AG08396 (cell line): Measurements from ENCODE around the gene SPA17.

Experiments used
- DNase-seq: peaks from one replicate; pipeline ENCODE4 v3.0.0; 2012; ENCODE audit warnings: low spot score, mixed read lengths

SPA17 gene

DNA sequence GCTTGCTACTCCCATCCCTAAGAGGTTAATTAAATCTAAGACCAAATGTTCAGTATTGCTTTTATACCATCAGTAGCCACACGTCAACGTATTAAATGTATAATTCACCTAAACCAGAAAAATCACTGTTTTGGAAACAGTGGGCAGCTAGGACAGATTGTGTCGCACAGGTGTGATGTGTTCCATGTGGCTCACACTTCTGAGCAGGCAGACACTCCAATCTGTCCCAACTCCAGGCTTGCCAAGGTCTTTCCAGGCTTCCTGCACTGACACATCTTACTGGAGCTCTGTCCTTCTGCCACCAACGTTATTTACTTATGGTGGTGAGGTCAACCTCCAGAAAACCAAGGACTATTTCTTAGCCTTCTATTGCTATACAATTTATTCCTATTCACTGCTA is 11.6 kb upstream of the SPA17 start:
- DNase-seq, result no peak

DNA sequence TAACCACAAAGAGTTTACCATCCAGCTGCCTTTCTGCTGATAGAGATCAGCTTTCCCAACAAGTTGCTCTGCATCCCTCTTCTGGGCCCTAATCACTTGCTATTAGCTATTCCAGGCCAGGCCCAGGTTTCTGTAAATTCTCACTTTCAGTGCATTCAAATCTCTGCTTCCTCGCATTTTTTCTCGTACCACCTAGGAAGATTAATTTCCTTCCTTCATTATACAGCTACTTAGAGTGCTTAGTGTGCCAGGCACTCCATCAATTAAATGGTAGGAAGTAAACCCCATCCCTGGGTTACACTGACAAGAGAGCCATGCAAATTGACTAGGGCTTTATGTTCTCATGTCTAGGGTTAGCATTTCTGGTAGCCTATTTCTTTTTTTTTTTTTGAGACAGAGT is 9.8 kb upstream of the SPA17 start:
- DNase-seq, result no peak

DNA sequence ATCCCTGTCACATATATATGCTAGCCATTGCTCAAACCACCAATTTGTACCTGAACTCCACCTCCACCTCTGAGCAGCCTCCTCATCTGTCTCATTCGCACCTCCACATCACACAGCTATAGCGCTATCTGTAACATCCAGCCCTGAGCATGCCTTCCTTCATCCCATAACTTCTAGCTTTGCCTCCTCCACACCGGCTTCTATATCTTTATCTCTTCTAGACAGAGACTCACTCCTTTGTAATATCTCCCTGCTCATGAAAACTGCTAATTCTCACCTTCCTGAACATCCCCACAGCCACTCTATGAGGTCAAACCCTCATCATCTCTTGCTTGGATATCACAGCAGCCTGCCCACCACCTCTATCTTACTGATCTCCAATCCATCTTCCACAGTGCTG is 6.1 kb upstream of the SPA17 start:
- no peak for DNase-seq

DNA sequence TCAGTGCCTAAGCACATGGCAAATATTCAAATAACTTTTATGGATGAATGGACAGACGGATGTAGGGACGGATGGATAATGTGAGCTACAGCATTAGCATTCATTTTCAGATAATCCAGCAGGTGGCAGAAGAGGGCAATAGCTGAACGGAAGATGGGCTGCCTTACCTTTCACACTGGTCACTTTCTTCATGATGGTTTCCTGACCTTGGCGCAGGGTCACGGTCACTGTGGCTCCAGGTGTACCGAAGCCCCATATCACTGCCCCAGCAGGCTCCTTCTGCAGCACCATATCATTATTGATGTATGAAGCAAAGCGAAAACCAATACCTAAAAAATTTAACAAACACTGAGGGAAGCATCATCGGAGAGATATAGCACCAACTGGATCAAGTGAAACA is 4.5 kb upstream of the SPA17 start:
- DNase-seq, result peak; percentile 60

DNA sequence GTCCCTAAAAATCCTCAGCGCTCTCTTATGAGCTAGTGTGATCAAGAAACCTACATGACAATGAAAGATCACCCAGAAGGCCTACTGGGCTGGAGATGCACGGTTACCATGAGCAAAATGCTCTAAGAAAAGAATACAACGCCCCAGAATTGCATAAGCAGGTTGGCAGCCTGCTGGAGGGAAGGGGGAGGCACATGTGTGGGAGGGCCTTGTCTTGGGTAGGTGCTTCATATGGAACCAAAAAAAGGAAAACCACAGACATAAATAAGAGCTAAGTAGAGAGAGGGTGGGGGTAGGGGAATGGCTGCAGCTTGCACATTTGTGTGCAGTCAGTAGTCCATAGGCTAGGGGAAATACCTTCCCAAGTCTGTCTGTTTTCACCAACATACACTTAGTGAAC is 3.0 kb upstream of the SPA17 start:
- DNase-seq, result no peak

DNA sequence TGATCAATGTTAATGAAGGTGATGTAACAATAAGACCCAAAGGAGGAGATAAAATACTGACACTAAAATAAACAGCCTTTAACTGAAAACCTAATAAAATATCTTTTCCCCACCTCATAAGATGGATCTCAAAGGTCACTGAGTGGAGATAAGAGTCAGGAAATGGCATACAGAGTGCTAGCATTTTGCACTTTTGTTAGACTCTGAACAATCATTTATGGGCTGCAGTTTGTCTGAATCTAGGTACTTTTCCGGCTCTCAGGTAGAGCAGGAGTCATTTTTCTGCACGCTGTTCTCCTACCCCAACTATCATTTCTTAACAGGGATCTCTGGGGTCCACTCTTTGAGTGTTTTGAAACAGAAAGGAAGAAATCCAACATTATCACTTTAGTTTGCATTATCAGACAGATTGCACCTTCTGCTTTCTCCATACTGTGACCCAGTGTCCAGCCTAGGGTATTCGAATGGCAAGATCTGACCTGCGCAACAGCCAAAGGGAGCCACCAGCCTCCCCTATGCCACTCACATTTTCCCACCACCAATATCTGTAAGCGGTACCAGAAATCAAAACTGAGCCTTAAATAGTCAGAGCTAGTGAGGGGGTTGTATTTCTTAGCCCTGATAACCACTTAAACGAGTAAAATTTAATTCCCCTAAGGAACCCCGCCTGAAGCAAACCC is 1.0 kb upstream of the SPA17 start:
- no peak for DNase-seq

DNA sequence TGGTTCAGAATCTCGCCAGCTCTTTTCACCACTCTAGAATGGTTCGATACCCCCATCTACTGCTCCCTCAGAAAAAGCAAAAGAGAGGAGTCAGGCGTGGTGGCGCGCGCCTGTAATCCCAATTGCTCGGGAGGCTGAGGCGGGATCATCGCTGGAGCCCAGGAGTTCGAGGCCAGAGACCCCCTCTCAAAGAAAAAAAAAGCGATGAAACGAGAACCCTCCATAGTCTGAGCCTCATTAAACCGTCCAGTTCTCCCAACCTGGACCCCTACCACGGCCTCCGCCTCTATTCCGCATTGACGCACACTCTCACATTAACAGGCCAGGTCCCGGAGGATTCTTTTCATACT is 439 bp downstream of the SPA17 start:
- no peak for DNase-seq

DNA sequence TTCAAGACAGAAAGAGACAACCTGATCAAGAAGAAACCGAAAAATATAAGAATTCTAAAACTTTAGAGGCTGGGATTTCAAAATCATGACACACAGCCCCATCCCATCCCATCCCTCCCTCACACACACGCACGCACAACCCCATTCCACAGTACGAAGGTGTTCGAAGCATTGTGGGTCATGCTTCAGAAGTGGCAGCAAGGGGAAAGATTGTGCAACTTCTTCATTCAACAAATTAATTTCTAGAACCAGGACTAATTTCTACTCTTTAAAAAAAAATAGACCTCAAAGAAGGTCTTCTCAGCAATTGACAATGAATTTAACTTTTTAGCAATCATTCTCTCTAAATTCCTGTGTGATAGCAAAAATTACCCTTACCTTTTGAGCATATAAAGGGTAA is 867 bp downstream of the SPA17 start:
- no peak for DNase-seq

DNA sequence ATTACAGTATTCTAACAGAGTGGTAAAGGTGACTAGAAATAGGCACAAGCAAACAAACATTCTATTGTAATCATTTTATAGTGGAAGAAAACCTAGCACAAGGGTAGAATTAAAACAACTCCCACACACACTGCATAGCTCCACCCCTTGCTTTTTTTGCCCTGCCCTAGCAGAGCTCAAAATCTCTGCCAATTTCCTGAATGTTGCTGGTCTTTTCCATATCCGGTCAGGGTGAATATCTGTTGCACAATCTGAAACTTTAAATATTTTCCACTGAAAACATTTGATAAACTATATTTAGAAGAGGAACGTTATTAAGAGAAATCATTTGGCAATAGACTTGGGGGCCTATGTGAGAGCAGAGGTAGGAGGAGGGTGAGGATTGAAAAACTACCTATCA is 2.7 kb downstream of the SPA17 start:
- DNase-seq, result peak; percentile 56

DNA sequence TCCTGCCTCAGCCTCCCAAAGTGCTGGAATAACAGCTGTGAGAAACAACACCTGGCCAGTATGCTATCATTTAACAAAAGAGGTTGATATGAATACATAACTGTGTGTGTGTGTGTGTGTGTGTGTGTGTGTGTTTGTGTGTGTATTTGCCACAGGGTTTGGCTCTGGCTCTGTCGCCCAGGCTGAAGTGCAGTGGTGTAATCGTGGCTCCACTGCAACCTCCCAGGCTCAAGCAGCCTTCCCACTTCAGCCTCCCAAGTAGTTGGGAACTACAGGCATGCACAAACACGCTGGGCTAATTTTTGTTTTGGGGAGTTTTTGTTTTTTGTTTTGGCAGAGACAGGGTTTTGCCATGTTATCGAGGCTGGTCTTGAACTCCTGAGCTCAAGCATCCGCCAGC is 4.7 kb downstream of the SPA17 start:
- DNase-seq, result no peak

DNA sequence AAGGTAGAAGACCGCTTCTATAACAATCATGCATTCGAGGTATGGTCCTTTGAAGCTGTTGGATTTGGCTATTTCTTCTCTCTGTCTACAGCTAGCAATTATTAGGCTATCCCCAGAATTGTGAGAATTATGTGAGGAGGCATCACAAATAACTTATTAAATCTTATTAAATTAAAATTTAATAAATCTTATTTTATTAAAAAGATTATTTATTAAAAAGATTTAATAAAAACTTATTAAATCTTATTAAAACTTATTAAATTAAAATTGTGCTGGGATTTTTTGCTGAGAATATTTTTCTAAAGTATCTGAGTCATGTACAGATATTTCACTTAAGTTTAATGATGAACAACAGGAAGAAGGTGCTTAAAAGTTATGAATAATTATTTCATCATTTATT is 7.7 kb downstream of the SPA17 start:
- no peak for DNase-seq

DNA sequence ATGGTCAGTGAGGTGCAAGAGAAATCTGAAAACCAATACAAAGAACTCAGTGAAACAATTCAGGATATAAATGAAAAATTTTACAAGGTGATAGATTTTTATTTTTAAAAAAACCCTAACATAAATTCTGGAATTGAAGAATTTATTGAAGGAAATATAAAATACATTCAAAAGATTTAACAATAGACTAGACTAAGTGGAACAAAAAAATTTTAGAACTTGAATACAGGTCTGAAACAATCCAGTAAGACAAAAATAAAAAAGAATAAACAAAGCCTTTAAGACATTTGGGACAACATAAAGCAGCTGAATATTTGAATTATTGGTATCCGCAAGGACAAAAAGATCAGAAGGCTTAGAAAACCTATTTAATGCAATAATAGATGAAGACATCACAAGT is 8.7 kb downstream of the SPA17 start:
- DNase-seq, result no peak

DNA sequence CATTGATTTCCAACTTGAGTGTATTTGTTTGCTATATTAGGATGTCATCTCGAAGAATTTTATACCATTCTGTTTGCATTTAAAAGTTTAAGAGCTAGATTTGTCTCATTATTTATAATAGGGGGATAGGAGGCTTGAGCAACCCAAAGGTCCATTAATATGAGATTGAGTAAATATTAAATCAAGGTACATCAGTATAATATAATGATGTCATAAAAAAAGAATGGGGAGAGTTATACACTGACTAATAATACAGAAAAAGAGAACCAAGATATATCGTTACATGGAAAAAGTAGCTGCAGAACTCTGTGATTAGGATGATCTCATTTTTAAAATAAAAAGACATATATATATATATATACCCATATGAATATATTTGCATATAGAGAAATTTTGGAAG is 19.4 kb downstream of the SPA17 start:
- DNase-seq, result no peak

DNA sequence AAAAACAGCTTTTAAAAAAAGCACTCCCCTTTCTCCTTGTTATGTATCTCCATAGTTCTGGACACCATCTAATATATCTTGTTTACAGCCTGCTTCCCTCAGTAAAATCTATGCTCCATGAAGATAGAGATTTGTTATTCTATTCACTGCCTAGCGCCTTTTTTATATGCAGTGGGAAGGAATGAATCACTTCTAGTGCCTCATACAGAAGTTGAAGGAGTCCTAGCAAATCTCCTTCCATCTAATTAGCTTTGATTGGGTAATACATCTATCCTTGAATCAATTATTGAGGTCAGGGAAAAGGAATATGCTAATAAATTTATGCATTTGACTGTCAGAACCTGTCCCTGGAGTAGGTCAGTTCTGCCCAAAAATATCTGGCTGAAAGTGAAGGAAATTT is 25.8 kb downstream of the SPA17 start:
- no peak for DNase-seq

DNA sequence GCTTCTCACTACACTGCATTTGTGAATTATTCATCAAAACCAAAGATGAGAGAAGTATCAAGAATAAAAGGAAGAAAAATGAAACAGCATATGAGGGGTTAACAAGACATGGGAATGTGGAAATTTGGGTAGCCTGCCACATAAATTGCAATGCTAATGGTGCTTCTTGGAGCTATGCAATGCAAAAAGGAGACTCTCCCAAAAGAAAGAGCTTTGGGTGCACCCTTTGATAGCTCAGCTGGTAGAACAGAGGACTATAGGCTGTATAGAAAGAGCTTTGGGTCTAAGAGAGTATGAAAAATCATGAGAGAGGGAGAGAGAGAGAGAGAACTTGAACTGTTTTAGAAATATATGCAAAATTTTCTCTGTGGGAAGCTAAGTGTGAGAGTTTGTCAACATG is 26.3 kb downstream of the SPA17 start:
- DNase-seq, result no peak

DNA sequence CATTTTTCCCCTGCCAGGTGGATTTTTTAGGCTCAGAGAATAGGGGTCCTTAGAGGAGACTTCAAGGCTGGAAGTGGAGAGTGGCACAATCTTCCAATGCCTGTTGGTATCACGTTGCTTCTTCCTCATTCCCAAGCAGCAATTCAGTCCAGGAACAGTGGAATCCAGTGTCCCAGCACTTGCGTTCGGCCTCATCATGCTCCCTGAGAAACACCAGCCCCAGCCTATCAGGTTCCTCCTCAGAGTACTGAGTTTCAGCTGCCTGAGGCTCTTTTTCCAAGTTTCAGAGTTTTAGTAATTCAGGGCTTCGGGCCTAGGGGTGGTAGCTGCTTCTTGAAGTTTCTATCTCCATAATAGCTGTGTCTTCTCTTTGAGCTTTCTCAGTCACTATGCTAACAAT is 34.1 kb downstream of the SPA17 start:
- DNase-seq, result no peak

DNA sequence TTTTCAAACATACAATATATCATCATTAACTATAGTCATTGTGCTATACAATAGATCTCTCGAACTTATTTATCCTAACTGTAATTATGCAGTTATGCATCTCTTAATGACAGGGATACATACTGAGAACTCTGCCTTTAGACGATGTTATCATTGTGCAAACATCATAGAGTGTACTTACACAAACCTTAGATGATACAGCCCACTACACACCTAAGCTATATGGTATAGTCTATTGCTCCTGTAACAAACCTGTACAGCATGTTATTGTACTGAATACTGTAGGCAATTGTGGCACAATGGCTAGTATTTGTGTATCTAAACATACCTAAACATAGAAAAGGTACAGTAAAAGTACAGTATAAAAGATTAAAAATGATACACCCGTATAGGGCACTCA is 38.7 kb downstream of the SPA17 start:
- DNase-seq, result no peak

DNA sequence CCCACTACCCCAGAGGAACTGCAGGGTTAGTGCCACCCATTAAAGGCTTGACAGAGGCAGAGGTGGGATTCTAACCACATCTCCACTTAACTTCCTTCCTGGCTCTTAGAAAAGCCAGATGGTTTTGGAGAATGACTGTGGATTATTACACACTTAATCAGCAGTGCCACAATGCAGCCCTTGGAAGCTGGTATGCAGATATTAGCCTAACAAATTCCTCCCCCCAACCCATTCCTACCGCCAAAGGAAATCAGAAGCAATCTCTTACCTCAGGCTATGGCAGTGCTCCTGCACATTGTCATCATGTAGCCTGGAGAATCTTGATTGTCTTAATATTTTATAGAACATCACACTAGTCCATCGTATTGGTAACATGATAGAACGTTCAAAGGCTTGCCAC is 42.9 kb downstream of the SPA17 start:
- no peak for DNase-seq

DNA sequence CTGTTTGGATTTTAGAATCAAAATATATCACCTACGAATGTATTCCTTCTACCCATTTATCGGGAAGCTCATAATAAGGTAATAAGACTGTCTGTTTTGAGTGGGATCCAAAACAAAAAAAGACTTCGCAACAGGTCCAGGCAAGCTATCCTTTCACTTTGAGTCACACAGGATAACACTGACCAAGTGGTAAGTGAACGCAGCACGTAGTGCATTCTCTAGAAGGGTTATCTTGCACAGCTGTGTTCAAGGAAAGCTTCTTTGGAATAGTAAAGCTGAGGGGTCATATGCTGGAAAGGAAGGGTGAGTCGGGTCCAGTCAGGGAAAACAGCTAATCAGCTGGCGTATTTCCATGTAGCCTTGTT is 43.7 kb downstream of the SPA17 start:
- DNase-seq, result no peak

DNA sequence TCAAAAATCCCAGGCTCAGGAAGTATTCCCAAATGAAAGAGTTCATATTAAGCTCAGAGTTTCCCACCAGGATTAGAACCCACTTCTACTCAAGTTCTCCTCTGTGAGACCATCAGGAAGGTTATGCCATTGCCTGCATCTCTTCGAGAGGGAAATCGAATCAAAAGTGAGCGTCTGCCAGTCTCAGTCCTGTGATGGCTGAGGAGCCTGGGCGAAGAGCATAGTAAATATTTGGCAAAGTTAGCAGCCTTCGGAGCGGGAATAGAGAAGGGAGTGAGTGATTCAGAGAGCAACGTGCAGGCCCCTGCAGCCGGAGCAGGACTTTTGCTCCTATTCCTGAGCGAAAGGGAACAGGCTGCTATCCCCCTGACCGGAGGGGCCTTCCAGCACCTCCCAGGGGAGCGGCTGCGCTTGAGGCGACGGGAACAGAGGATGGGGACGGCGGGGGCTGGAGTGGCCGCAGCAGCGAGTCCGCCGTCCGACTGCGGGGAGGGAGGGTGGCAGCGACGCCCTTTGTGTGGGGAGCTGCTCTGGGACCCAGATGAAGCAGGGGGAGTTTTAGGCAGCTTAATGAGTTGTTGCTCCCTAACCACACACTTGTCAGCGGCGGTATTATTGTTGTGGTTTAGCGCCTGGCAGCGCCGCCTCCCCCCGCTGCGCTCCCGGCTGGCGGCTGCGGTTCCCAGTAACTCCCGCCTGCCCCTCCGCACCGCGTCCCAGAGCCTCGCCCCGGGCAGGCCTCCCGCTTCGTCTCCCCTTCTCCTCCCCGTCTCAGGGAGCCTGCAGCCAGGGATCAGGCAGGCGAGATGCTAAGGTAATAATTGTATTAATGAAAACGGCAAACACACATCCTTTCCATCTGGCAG is 44.3 kb downstream of the SPA17 start:
- DNase-seq, result peak; percentile 71

DNA sequence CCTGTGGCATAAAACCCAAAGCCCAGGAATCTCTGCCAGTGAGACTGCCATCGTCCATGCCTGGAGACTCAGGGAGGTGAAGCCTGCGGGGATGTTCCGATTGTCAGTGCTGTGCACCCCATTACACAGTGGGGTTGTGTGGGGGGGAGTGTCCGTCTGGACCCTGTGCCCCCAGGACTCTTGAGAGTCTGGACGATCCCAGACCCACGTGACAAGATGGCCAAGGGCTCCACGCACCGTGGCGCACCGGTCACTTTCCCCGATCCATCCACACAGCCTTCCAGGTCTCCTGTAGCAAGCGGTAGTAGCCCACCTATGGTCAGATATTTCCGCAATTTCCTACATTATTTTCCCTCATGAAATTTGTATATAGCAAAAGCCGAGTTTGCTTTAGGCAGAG is 45.1 kb downstream of the SPA17 start:
- no peak for DNase-seq

DNA sequence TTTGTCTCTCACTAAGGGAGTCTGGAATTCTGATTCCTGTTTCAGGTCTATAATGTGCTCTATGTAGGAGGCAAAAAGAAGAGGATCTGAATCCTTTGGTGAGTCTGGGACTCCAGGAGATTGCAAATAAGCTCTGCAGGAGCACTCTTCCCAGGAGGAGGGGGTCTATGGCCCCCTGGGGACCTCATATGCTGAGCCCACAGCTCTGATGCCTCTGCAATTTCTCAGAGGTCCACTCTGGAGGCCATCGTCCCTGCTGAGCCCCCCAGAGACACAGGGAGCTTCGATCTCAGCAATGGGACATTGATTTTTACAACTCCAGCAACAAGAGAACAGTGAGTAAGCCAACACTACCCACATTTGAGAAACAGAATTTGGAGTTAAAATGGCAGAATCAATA is 45.8 kb downstream of the SPA17 start:
- no peak for DNase-seq

DNA sequence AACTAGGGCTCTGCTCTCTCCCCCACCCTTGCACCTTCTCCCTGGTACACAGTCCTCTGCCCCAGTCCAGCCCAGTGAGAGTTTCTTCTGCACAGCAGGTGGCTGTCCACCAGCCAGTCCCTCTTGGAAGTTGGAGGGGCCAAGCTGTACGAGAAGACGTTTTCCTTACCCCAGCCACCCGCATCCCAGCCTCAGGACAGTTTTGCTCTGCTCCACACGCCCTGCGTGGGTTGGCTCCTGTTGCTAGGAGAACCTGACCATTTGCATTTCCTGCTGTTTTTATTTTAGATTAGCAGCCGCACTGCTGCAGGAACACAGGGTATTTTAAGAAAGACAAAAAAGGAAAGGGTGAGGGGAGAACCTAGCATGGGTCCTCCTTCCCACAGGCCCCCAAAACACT is 48.5 kb downstream of the SPA17 start:
- DNase-seq, result no peak
